Measurements from ENCODE around the gene ZNF474.

- TF ChIP-seq CTCF (IDR thresholded peaks at IDR 0.05) (no peak), POLR2A (IDR thresholded peaks at IDR 0.05) (no peak), EP300 (IDR thresholded peaks at IDR 0.05) (no peak)
These were observed 73.6 kb downstream of the ZNF474 start for GRCh38 chr5:122202952-122203351.

Measured in ovary (tissue), 3 donors.